Mucosa of rectum (tissue), 2 donors: ENCODE measurements around the gene SNAPC4.

Experiments used
- H3K27ac ChIP-seq, 2 donors: one replicate each; pipeline ENCODE4 v1.7.0; 2013; ENCODE audit warnings: inconsistent platforms in 2 of 2, low read depth in 2 of 2, low read length in 2 of 2
- H3K27me3 ChIP-seq, 2 donors: one replicate each; pipeline ENCODE4 v1.7.0; 2013; ENCODE audit warnings: low read length in 2 of 2; ENCODE audit not compliant: control insufficient read depth in 2 of 2, insufficient read depth in 2 of 2
- H3K36me3 ChIP-seq, 2 donors: one replicate each; pipeline ENCODE4 v1.7.0; 2013; ENCODE audit warnings: low read length in 2 of 2; ENCODE audit not compliant: control insufficient read depth in 2 of 2, insufficient read depth in 2 of 2
- H3K4me1 ChIP-seq, 2 donors: one replicate each; pipeline ENCODE4 v1.7.0; 2013; ENCODE audit warnings: low read length in 2 of 2, mild to moderate bottlenecking in 1 of 2; ENCODE audit not compliant: control insufficient read depth in 2 of 2, insufficient read depth in 2 of 2
- H3K4me3 ChIP-seq, 2 donors: one replicate each; pipeline ENCODE4 v1.7.0; 2013; ENCODE audit warnings: low read length in 2 of 2
- H3K9ac ChIP-seq, 2 donors: one replicate each; pipeline ENCODE4 v1.7.0; 2013; ENCODE audit warnings: low read length in 2 of 2, low read depth in 1 of 2, mild to moderate bottlenecking in 1 of 2
- H3K9me3 ChIP-seq, 2 donors: one replicate each; pipeline ENCODE4 v1.7.0; 2013; ENCODE audit warnings: low read length in 2 of 2; ENCODE audit not compliant: control insufficient read depth in 2 of 2
- donor health status: healthy.
- donor health status: Normal muscosa, but diverticular disease.

The SNAPC4 gene

DNA sequence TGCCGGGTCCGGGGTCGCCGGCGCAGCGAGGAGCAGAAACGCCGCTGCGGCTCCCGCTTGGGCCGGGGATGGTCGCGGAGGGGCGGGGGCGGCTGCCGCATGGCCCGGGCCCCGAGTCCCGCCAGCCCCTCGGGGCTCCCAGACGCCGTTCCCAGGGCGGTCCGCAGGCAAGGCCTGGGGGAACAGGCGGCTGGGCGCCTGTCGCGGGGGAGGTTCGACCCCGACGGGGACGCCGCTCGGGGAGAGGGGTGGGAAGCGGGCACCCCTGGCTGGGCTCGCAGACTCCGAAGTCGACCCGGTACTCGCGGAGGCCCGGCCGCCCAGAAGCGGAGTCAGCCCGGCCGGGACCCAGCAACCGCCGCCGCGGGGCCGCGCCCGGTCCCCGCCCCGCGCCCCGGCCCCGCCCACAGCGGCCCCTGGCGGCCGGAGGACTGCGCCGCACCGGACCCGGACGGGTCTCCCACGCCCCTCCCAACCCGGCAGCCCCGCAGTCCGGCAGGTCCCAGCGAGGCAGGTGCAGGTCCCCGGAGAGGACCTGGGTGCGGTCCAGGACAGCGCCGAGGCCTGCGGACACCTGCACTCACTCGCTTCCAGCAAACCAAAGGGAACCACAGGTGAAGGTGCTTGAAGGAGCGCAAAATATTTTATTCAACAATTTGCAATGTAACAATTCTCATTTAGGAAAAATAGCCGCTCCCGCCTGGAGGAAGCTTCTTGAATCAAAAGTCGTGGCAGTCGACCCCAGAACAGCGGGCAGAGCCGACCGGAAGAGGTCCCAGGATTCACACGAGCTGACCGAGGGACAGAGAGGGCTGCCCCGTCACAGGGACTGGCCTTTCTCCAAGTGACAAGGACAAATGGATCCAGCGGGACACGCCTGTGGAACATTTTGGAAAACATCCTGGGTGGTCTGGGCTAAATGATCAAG lies 39.8 kb upstream of the SNAPC4 start, which contains the start of gene INPP5E:
INPP5E (minus strand) TSS at position 365 of the 928 bp plus-strand sequence. CDS start 426 bp downstream, outside the sequence.
- Histone ChIP-seq H3K36me3 (peaks cover 14 to 42% of the 10 kb centered on the region in 2 donors), H3K9me3 (no peaks in the 10 kb centered on the region), H3K4me1 (peaks cover 16 to 17% of the 10 kb centered on the region in 2 donors), H3K27ac (peak within 1 kb of the TSS; percentile 41 to 52), H3K4me3 (peak within 1 kb of the TSS; percentile 72 to 73), H3K27me3 (no peaks in the 10 kb centered on the region), H3K9ac (peak within 1 kb of the TSS; percentile 44 to 80)

DNA sequence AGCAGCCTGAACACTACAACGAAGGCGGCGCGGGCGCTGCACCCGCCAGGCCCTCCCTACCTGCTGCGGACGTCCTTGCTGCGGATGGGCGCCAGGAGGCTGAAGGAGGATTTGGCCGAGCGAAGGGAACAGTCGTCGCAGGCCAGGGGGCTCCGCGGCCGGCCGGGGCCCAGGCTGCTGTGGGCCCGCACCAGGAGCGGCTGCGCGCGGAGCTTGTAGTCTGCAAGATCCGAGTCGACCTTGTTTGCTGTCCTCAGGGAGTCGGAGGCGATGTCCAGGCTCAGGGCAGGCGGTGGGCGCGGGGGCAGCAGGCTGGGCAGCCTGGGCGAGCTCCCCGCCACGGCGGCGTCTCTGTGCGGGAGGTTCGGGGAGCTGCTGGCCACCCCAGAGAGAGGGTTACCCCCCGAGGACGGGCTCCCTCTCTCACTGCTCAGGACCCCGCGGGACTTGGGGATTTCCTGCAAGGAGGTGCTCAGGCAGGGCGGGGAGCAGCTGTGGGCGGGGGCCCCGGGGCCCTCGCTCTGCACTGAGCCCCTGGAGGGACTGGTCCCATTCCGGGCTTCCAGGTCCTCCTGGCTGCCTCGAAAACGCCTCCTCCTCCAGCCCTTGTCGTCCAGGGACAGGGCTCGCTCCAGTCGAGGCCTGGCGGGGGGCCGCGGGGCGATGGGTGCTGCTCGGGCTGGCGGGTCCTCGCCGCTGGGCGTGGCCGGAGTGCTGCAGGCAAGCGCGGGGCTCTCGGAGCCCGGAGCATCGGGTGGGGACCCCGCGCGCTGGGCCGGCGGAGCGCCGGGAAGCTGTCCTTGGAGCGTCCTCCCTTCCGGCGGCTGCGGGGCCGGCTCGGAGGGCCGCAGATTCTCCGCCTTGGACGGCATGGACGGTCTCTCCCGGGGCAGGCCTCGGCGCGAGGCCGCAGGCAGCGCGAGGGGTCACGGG lies 38.8 kb upstream of the SNAPC4 start:
- Histone ChIP-seq H3K9me3 (no peaks in the 10 kb centered on the region), H3K27me3 (no peaks in the 10 kb centered on the region), H3K27ac (peak overlapping the region; percentile 41 to 52), H3K4me3 (peak overlapping the region; percentile 72 to 73), H3K4me1 (peaks cover 16 to 17% of the 10 kb centered on the region in 2 donors), H3K9ac (peak overlapping the region; percentile 44 to 80), H3K36me3 (peaks cover 8 to 34% of the 10 kb centered on the region in 2 donors)

DNA sequence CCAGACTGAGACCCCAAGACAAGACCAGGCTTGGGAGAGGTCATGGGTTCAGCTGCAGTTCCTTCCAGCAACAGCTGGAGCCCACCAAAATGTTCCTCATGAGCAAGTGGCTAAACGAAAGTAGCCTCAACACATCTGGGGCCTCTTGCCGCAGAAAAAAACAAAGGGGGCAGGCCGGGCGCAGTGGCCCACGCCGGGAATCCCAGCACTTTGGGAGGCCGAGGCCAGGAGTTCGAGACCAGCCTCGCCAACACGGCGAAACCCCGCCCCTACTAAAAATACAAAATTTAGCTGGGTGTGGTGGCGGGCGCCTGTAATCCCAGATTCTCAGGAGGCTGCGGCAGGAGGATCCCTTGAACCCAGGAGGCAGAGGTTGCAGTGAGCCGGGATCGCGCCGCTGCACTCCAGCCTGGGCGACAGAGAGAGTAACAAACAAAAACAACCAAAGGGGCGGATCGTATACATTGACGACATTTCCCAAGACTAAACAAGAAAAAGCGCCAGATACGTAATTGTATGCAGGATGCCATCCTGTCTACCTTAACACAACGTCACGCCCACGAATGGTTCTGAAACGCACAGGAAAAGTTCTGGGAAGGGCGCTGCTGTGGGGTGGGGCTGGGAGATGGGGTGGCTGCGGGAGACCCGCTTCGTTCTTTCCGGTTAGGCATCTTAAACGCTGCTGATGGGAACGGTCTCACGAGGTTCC lies 38.0 kb upstream of the SNAPC4 start:
- Histone ChIP-seq H3K9ac (peak overlapping the region; percentile 44 to 80), H3K9me3 (no peaks in the 10 kb centered on the region), H3K4me3 (peak overlapping the region; percentile 72 to 73), H3K36me3 (peaks cover 7 to 27% of the 10 kb centered on the region in 2 donors), H3K27ac (no peak overlapping the region), H3K4me1 (peaks cover 16 to 17% of the 10 kb centered on the region in 2 donors), H3K27me3 (no peaks in the 10 kb centered on the region)

DNA sequence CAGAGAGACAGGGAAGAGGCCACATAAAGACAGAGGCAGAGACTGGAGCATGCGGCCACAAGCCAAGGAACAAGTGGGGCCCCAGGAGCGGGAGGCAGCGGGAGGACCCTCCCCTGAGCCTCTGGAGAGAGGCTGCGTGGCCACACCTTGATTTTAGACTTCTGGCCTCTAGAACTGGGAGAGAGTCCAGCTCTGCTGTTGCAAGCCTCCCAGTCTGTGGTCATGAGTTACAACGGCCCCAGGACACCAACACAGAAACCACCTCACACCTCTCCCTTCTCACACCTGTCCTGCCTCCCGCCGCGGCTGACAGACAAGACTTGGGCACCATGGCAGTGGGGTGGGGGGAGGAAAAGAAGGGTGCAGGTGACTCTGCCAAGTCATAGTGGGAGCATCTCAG lies 37.5 kb upstream of the SNAPC4 start:
- H3K9me3 ChIP-seq = no peaks in the 10 kb centered on the region
- peaks cover 8 to 26% of the 10 kb centered on the region in 2 donors for H3K36me3 ChIP-seq
- H3K4me3 ChIP-seq = peak overlapping the region in 1 of 2 donors; percentile 26
- H3K4me1 ChIP-seq = peaks cover 16 to 17% of the 10 kb centered on the region in 2 donors
- H3K27ac ChIP-seq = no peak overlapping the region
- peak overlapping the region; percentile 9 to 41 for H3K9ac ChIP-seq
- H3K27me3 ChIP-seq = no peaks in the 10 kb centered on the region

DNA sequence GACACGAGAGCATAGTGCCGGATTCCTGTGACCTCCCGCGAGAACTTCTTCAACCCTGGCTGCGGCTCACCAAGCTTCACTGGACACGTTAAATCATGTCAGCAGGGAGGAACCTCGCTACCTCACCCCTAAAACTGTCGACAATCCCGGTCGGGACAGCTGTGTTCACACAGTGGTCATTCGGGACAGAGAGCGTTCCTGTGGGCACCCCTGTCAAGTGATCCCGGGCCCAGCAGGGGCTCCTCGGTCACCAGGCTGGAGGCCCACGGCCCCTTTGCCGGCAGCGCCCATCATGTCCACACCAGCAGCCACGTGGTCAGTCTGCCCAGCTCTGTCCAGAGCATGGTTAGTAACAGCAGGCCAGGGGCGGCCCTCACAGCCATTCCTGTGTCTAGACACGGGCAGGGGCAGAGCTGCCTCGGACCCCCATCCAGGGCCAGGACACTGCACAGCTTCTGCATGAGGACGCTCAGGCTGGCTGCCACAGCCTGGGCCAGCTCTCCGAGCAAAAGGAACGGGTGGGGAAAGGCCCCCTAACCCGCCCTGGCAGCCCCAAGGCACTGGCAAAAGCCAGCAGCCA lies 36.2 kb upstream of the SNAPC4 start:
- H3K4me3 ChIP-seq = no peak overlapping the region
- no peaks in the 10 kb centered on the region for H3K27me3 ChIP-seq
- peaks cover 16 to 17% of the 10 kb centered on the region in 2 donors for H3K4me1 ChIP-seq
- no peak overlapping the region for H3K9ac ChIP-seq
- H3K9me3 ChIP-seq = no peaks in the 10 kb centered on the region
- H3K36me3 ChIP-seq = peaks cover 10 to 18% of the 10 kb centered on the region in 2 donors
- no peak overlapping the region for H3K27ac ChIP-seq

DNA sequence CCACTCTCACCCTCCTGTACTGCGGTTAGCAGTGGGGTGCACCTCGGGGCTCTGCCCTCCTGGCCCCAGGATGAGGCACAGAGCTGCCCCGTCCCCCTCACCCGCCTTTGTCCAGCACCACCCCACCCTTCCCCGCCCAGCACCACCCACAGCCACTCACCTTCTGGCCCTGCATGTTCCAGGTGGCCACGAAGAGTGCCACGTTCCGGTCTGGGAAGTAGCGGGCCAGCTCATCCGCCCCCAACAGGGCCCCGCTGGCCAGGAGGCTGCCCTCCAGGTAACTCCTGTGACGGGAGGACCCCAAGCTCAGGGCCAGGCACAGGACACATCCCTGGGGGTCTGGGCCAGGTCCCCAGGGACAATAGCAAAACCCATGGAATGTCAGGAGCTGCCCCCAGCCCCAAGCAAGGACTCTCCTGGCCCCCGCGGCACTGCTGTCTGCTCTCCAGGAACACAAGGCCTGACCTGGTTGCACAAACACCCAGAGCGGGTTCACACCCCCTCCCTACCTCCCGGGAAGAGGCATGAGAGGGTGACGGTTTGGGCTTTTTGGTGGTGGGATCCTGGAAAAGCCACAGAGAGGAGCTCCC lies 34.7 kb upstream of the SNAPC4 start:
- peaks cover 10 to 15% of the 10 kb centered on the region in 2 donors for H3K36me3 ChIP-seq
- no peaks in the 10 kb centered on the region for H3K27me3 ChIP-seq
- no peak overlapping the region for H3K27ac ChIP-seq
- H3K9ac ChIP-seq = no peak overlapping the region
- H3K4me1 ChIP-seq = peaks cover 14 to 16% of the 10 kb centered on the region in 2 donors
- no peak overlapping the region for H3K4me3 ChIP-seq
- H3K9me3 ChIP-seq = no peaks in the 10 kb centered on the region

DNA sequence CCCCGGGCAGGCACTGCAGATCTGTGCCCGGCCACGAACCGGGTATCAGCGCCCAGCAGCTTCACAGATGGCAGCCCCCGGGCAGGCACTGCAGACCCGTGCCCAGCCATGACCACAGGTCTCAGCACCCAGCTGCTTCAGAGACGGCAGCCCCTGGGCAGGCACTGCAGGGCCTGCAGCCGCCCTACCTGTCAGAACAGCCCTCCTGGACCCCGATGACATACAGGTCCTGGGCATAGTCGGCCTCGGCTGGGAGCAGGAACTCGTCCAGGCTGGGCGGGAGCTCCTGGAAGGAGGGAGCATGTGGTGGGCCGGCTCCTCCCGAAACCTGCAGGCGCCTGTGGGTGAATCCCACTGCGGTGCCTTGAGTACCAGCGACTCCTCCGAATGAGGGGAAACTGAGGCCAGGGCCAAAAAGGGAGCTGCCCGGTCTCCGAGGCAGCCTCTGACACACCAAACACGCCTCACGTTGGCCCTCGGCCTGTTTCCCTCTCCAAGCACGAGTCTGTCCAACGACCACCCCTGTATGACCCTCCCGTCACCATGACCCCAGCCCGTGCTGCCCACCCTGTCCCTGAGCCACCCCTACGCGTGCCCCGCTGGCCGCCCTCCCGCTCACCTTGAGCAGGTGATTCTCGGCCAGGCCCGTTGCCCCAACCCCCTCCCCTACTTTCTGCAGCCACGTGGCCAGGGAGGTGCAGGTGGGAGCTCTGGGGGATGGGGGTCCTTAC lies 34.0 kb upstream of the SNAPC4 start:
- Histone ChIP-seq H3K36me3 (peaks cover 12 to 21% of the 10 kb centered on the region in 2 donors), H3K4me3 (no peak overlapping the region), H3K9me3 (no peaks in the 10 kb centered on the region), H3K27me3 (no peaks in the 10 kb centered on the region), H3K27ac (no peak overlapping the region), H3K4me1 (peaks cover 14 to 15% of the 10 kb centered on the region in 2 donors), H3K9ac (no peak overlapping the region)

DNA sequence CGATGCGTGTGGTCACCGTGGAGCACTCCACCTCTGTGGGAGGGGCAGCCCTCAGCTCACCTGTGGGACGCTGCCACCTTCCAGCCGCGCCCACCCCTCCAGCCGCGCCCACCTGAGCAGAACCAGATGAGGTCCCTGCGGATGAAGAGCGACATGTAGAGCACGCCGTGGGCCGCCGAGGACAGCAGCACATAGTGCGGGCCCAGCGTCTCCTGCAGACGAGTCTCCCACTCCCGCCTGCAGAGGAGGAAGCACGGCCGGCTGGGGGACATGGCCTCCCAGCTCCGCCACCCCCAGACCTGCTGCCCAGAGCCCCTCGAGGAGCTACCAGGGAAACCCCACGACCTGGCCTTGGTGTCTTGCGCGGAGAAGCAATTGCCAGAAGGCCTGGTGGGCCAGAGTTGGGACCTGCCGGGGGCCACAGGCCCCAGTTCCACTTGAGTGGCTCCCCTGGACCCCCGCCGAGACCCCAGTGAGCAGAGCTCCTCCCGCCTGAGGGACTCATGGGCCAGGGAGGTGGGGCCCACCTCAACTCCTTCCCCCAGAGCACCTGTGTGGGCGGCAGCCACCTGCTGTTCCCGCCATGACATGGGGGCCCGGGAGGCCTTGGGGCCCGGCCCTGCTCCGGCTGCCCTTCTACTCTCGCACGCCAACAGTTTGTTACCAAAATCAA lies 33.2 kb upstream of the SNAPC4 start:
- peaks cover 13 to 26% of the 10 kb centered on the region in 2 donors for H3K36me3 ChIP-seq
- H3K27ac ChIP-seq = no peak overlapping the region
- H3K27me3 ChIP-seq = no peaks in the 10 kb centered on the region
- H3K4me3 ChIP-seq = no peak overlapping the region
- no peak overlapping the region for H3K9ac ChIP-seq
- no peaks in the 10 kb centered on the region for H3K9me3 ChIP-seq
- H3K4me1 ChIP-seq = peaks cover 6 to 9% of the 10 kb centered on the region in 2 donors
